AG04449 (cell line): ENCODE results near the gene NCOA1.
"Not testable (repeated sequence)": the region's sequence is repeated elsewhere in the genome, so short reads cannot be mapped to it uniquely, and the experiment has no call there.

ENCODE experiments used
- CTCF ChIA-PET: fragments of 350-600 bp; formaldehyde crosslinking; extraction: SDS; loops from one replicate; lab custom pipeline; 2021; ENCODE audit warnings: antibody characterized with exemption; lab: Yijun Ruan, JAX
- POLR2A ChIA-PET: fragments of 400-600, 350-600 bp; formaldehyde crosslinking; extraction: SDS; loops from one replicate; lab custom pipeline; 2020; ENCODE audit warnings: antibody characterized with exemption, inconsistent platforms; lab: Yijun Ruan, JAX
- DNase-seq: peaks from one replicate; pipeline ENCODE4 v3.0.0-alpha.2; 2010; ENCODE audit warnings: low read depth, low spot score
- H3K4me3 ChIP-seq: 2 replicates; pipeline ENCODE4 v1.5.1; 2011; ENCODE audit warnings: low read depth, mild to moderate bottlenecking, control low read depth, low read length
- TF ChIP-seq, protein P1 (sequence below): IDR thresholded peaks from one replicate; pipeline ENCODE4 v1.5.1; 2011; ENCODE audit warnings: mild to moderate bottlenecking, moderate library complexity, low read length, control low read depth, inconsistent platforms; ENCODE audit not compliant: insufficient read depth; ENCODE audit errors: missing control alignments

Gene NCOA1

DNA sequence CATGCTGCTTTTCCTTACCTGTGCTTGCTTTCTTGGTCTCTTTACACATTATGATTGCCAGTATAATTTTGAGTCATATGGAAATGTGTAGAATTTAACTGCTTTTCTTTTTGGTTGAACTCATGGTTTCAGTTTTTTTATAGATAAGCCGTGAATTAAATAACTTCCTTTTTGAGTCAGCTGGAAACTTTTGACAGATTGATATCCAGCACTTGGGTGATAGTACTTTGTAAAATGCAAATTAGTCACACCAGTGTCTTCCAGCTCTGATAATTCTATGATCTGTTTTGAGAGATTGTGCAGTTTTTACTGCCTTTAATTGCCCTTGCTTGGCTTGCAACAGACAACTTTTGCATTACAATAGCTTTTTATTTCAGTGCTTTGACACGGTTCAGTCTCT, 86.4 kb downstream of the NCOA1 start:
- DNase-seq: no peak
- ChIA-PET POLR2A (no interaction called here), CTCF (no interaction called here)
- TF ChIP-seq, protein P1, sequence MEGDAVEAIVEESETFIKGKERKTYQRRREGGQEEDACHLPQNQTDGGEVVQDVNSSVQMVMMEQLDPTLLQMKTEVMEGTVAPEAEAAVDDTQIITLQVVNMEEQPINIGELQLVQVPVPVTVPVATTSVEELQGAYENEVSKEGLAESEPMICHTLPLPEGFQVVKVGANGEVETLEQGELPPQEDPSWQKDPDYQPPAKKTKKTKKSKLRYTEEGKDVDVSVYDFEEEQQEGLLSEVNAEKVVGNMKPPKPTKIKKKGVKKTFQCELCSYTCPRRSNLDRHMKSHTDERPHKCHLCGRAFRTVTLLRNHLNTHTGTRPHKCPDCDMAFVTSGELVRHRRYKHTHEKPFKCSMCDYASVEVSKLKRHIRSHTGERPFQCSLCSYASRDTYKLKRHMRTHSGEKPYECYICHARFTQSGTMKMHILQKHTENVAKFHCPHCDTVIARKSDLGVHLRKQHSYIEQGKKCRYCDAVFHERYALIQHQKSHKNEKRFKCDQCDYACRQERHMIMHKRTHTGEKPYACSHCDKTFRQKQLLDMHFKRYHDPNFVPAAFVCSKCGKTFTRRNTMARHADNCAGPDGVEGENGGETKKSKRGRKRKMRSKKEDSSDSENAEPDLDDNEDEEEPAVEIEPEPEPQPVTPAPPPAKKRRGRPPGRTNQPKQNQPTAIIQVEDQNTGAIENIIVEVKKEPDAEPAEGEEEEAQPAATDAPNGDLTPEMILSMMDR: no peak
- no peak overlapping the region for H3K4me3 ChIP-seq

DNA sequence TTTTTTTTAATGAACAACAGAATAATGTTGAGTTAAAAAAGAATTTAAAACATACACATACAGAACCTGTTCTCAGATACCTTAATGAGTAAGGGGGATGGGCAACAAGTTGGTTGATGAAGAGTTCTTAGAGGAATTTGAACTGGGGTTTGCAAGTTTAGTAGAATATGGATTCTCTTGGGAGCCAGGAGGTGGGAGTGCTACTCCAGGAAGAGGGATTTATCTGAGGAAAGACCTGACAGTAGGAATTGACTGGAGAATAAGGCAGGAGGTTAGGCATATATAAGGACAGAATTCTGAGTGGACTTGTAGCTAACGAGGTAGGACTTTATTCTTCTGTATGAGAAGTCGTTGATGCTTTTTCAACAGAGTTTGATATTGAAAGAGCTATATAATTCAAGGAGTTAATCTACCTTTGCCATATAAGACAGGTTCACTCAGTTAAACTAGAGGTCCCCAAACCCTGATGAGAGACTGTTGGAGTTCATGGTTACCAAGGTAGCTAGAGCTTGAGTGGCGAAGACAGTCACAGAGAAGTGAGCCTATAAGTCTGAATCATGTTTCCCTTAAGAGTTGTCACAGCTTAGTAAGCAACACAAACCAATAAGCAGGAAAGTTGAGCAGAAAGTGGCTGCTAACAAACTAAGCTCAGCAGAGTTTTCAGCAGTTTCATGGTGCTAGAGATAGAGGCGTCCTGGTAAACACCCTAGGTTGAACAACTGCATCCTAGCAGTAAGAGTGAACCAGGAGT, 88.2 kb downstream of the NCOA1 start:
- ChIA-PET CTCF (interaction anchor here (1.0 to 1.5 kb wide), 2 partner anchors 10 to 33 kb away, joined by 3 to 4 read pairs; no protein-coding TSS in a partner anchor), POLR2A (no interaction called here)
- H3K4me3 ChIP-seq: no peak overlapping the region
- TF ChIP-seq, protein P1: no peak
- DNase-seq: no peak

DNA sequence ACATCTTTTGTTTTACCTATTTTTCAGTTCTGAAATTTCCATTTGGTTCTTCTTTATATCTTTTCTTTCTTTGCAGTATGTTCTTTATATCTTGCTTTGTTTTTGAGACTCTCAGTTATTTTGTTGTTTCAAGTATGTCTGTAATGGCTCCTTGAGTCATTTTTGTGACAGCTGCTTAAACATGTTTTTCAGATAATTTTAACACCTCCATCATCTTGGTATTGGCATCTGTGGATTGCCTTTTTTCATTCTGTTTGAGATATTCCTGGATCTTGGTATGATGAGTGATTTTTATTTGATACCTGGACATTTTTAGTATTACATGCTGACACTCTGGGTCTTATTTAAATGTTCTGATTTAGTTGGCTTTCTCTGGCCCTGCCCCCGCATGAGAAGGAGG, 89.5 kb downstream of the NCOA1 start:
- no peak for DNase-seq
- no peak overlapping the region for H3K4me3 ChIP-seq
- ChIA-PET CTCF (no interaction called here), POLR2A (no interaction called here)
- TF ChIP-seq, protein P1: no peak

DNA sequence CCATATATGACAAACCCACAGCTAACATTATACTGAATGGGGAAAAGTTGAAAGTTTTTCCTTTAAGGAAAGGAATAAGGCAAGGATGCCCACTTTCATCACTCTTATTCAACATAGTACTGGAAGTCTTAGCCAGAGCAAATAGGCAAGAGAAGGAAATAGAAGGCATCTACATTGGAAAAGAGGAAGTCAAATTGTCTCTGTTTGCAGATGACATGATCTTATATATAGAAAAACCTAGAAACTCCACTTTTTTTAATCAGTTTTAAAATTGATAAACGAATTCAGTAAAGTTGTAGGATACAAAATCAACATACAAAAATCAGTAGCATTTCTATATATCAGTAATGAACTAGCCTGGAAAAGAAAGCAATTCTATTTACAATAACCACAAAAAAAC, 90.9 kb downstream of the NCOA1 start:
- POLR2A ChIA-PET, H3K4me3 ChIP-seq, DNase-seq: not testable (repeated sequence)
- CTCF ChIA-PET: interaction anchor here (1.2 kb wide), 1 partner anchor 27 kb away, joined by 3 read pairs; no protein-coding TSS in a partner anchor

DNA sequence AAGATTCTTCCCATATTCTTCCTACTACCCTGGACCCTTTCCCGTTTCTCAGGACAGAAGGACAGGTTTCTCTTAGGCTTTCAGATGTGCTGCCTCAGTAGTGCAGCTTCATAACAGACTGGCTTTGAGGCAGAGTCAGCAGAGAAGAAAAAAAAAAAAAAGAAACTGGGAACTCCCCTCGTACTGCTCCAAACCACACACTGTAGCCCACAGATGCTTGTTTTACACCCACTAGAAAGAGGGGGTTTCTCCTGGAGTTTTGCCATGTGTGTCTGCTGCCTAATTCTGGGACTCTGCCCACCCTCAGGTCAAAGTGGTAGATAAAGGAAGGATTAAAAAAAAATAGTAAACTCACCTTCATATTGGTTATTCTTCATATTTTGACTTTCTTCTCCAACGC, 95.9 kb downstream of the NCOA1 start:
- TF ChIP-seq, protein P1: no peak
- ChIA-PET CTCF (no interaction called here), POLR2A (no interaction called here)
- no peak for DNase-seq
- H3K4me3 ChIP-seq: no peak overlapping the region

DNA sequence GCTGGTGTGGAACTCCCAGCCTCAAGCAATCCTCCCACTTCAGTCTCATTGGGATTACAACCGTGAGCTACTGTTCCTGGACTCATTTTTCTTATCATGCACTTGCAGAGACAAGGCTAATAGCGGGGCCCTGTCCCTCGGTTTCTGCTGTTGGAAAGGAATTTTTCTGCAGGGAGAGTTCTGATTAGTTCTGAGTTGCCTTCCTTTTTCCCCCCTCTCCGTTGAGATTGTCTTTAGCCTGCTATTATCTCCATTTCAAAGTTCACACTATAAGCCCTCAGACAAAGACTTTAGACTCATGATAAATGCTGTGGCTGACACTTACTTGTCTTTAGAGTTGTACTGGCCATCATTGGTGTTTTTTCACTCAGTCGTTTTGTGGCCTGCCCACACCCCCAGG, 97.2 kb downstream of the NCOA1 start:
- TF ChIP-seq, protein P1: no peak
- POLR2A ChIA-PET: no interaction called here

More for the DNA sequence above, 97.2 kb downstream of the NCOA1 start:
- H3K4me3 ChIP-seq: no peak overlapping the region
- DNase-seq: no peak
- CTCF ChIA-PET: no interaction called here
